Measurements from ENCODE around the gene RNF225.
"Not testable (repeated sequence)": the region's sequence is repeated elsewhere in the genome, so short reads cannot be mapped to it uniquely, and the experiment has no call there.

Gene RNF225

GRCh38 chr19:58361900-58362271 lies 33.6 kb upstream of the RNF225 start:
- peak in 2 of 3 experiments; percentile 27 to 59 for DNase-seq (ENCODE audit: low read depth in 2 of 3, low spot score in 2 of 3)

- peak; percentile 92 to 93 (median 92) for DNase-seq (ENCODE audit: low read depth in 2 of 3, low spot score in 2 of 3)
Measured at GRCh38 chr19:58362272-58362994, 33.0 kb upstream of the RNF225 start, which contains the start of gene ZNF497. TSS of gene ZNF497 (minus strand) at chr19:58362751. CDS start at chr19:58357635, 5,116 bp downstream.

- DNase-seq (ENCODE audit: low read depth in 2 of 3, low spot score in 2 of 3) = no peak
Measured at GRCh38 chr19:58364146-58364545, 31.3 kb upstream of the RNF225 start.

GRCh38 chr19:58366585-58367430 lies 28.6 kb upstream of the RNF225 start:
- DNase-seq (ENCODE audit: low read depth in 2 of 3, low spot score in 2 of 3) = no peak

- no peak for DNase-seq (ENCODE audit: low read depth in 2 of 3, low spot score in 2 of 3)
Measured at GRCh38 chr19:58367698-58368454, 27.6 kb upstream of the RNF225 start.

- no peak for DNase-seq (ENCODE audit: low read depth in 2 of 3, low spot score in 2 of 3)
Measured at GRCh38 chr19:58368561-58369360, 26.7 kb upstream of the RNF225 start.

GRCh38 chr19:58372311-58373133 lies 22.9 kb upstream of the RNF225 start:
- DNase-seq (ENCODE audit: low read depth in 2 of 3, low spot score in 2 of 3) = no peak

- no peak for DNase-seq (ENCODE audit: low read depth in 2 of 3, low spot score in 2 of 3)
Measured at GRCh38 chr19:58374200-58374599, 21.3 kb upstream of the RNF225 start.

GRCh38 chr19:58376724-58377123 lies 18.7 kb upstream of the RNF225 start:
- DNase-seq (ENCODE audit: low read depth in 2 of 3, low spot score in 2 of 3) = not testable (repeated sequence)

GRCh38 chr19:58379246-58379645 lies 16.2 kb upstream of the RNF225 start:
- no peak for DNase-seq (ENCODE audit: low read depth in 2 of 3, low spot score in 2 of 3)

GRCh38 chr19:58380037-58380661 lies 15.3 kb upstream of the RNF225 start:
- no peak for DNase-seq (ENCODE audit: low read depth in 2 of 3, low spot score in 2 of 3)

- DNase-seq (ENCODE audit: low read depth in 2 of 3, low spot score in 2 of 3) = peak; percentile 87 to 89 (median 88)
Measured at GRCh38 chr19:58380662-58381459, 14.6 kb upstream of the RNF225 start, which contains the start of gene ZNF837. TSS of gene ZNF837 (minus strand) at chr19:58381030. CDS start at chr19:58369332, 11,698 bp downstream.

- DNase-seq (ENCODE audit: low read depth in 2 of 3, low spot score in 2 of 3) = no peak
Measured at GRCh38 chr19:58381460-58382212, 13.8 kb upstream of the RNF225 start.

GRCh38 chr19:58382997-58383603 lies 12.4 kb upstream of the RNF225 start:
- no peak for DNase-seq (ENCODE audit: low read depth in 2 of 3, low spot score in 2 of 3)

- DNase-seq (ENCODE audit: low read depth in 2 of 3, low spot score in 2 of 3) = no peak
Measured at GRCh38 chr19:58385313-58385890, 10.1 kb upstream of the RNF225 start.

GRCh38 chr19:58385891-58386575 lies 9.4 kb upstream of the RNF225 start:
- no peak for DNase-seq (ENCODE audit: low read depth in 2 of 3, low spot score in 2 of 3)
